ENCODE data around the gene SNCAIP.

The SNCAIP gene

GRCh38 chr5:122408592-122409224 lies 96.7 kb downstream of the SNCAIP start:
- no peak for DNase-seq (ENCODE audit: low read depth)
- no peak for TF ChIP-seq CTCF (IDR thresholded peaks at IDR 0.05; ENCODE audit: low read depth, low read length)
- no peak for TF ChIP-seq MYC (IDR thresholded peaks at IDR 0.05; ENCODE audit: low read depth, low read length)
- TF ChIP-seq MAX (IDR thresholded peaks at IDR 0.05; ENCODE audit: low read depth, low read length): no peak
- TF ChIP-seq POLR2A (IDR thresholded peaks at IDR 0.05; ENCODE audit: extremely low read depth, insufficient read length): no peak
- no peak overlapping the region for H3K4me3 ChIP-seq (ENCODE audit: low read depth, low read length)

GRCh38 chr5:122412966-122413365 lies 100.9 kb downstream of the SNCAIP start:
- TF ChIP-seq MAX (IDR thresholded peaks at IDR 0.05; ENCODE audit: low read depth, low read length) (no peak), CTCF (IDR thresholded peaks at IDR 0.05; ENCODE audit: low read depth, low read length) (no peak), POLR2A (IDR thresholded peaks at IDR 0.05; ENCODE audit: extremely low read depth, insufficient read length) (no peak), MYC (IDR thresholded peaks at IDR 0.05; ENCODE audit: low read depth, low read length) (no peak)
- DNase-seq (ENCODE audit: low read depth): no peak
- H3K4me3 ChIP-seq (ENCODE audit: low read depth, low read length): no peak overlapping the region

GRCh38 chr5:122413722-122414121 lies 101.7 kb downstream of the SNCAIP start:
- H3K4me3 ChIP-seq (ENCODE audit: low read depth, low read length): no peak overlapping the region
- no peak for DNase-seq (ENCODE audit: low read depth)
- no peak for TF ChIP-seq CTCF (IDR thresholded peaks at IDR 0.05; ENCODE audit: low read depth, low read length)
- TF ChIP-seq POLR2A (IDR thresholded peaks at IDR 0.05; ENCODE audit: extremely low read depth, insufficient read length): no peak
- TF ChIP-seq MAX (IDR thresholded peaks at IDR 0.05; ENCODE audit: low read depth, low read length): no peak
- TF ChIP-seq MYC (IDR thresholded peaks at IDR 0.05; ENCODE audit: low read depth, low read length): no peak

GRCh38 chr5:122415030-122415800 lies 103.2 kb downstream of the SNCAIP start:
- DNase-seq (ENCODE audit: low read depth): peak; percentile 51
- H3K4me3 ChIP-seq (ENCODE audit: low read depth, low read length): no peak overlapping the region
- TF ChIP-seq MAX (IDR thresholded peaks at IDR 0.05; ENCODE audit: low read depth, low read length) (no peak; the same call in 1 of the 2 replicates), CTCF (IDR thresholded peaks at IDR 0.05; ENCODE audit: low read depth, low read length) (peak; percentile 37)

- no peak for DNase-seq (ENCODE audit: low read depth)
- TF ChIP-seq MAX (IDR thresholded peaks at IDR 0.05; ENCODE audit: low read depth, low read length) (no peak), MYC (IDR thresholded peaks at IDR 0.05; ENCODE audit: low read depth, low read length) (no peak), CTCF (IDR thresholded peaks at IDR 0.05; ENCODE audit: low read depth, low read length) (no peak), POLR2A (IDR thresholded peaks at IDR 0.05; ENCODE audit: extremely low read depth, insufficient read length) (no peak)
- H3K4me3 ChIP-seq (ENCODE audit: low read depth, low read length): no peak overlapping the region
These were observed 103.7 kb downstream of the SNCAIP start for GRCh38 chr5:122415801-122416120.
